Measurements from ENCODE around the gene TPT1. TPM values are rescaled to one million over a fixed set of nuclear protein-coding genes. Genes with fewer than 3 reads are reported as not detected.
"Not testable (repeated sequence)": the region's sequence is repeated elsewhere in the genome, so short reads cannot be mapped to it uniquely, and the experiment has no call there.

Gene TPT1
- total RNA-seq, 2 donors from 2014 or later: 2,667 to 4,562 TPM

GRCh38 chr13:45384474-45385174, 43.6 kb upstream of the TPT1 start:
- no peak overlapping the region for H3K4me3 ChIP-seq
- TF ChIP-seq, protein P1, sequence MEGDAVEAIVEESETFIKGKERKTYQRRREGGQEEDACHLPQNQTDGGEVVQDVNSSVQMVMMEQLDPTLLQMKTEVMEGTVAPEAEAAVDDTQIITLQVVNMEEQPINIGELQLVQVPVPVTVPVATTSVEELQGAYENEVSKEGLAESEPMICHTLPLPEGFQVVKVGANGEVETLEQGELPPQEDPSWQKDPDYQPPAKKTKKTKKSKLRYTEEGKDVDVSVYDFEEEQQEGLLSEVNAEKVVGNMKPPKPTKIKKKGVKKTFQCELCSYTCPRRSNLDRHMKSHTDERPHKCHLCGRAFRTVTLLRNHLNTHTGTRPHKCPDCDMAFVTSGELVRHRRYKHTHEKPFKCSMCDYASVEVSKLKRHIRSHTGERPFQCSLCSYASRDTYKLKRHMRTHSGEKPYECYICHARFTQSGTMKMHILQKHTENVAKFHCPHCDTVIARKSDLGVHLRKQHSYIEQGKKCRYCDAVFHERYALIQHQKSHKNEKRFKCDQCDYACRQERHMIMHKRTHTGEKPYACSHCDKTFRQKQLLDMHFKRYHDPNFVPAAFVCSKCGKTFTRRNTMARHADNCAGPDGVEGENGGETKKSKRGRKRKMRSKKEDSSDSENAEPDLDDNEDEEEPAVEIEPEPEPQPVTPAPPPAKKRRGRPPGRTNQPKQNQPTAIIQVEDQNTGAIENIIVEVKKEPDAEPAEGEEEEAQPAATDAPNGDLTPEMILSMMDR (IDR thresholded peaks at IDR 0.05): no peak
- no peaks in the 10 kb centered on the region for H3K36me3 ChIP-seq
- no peak for DNase-seq
- no peaks in the 10 kb centered on the region for H3K27me3 ChIP-seq
- no peaks in the 10 kb centered on the region for H3K4me1 ChIP-seq
- no peaks in the 10 kb centered on the region for H3K9me3 ChIP-seq
- intact Hi-C loops (cut with DNase I): no loop called here
- no peak overlapping the region for H3K9ac ChIP-seq (ENCODE audit: low read depth in 2 of 2, low read length in 2 of 2)
- no peak overlapping the region for H3K27ac ChIP-seq

DNA sequence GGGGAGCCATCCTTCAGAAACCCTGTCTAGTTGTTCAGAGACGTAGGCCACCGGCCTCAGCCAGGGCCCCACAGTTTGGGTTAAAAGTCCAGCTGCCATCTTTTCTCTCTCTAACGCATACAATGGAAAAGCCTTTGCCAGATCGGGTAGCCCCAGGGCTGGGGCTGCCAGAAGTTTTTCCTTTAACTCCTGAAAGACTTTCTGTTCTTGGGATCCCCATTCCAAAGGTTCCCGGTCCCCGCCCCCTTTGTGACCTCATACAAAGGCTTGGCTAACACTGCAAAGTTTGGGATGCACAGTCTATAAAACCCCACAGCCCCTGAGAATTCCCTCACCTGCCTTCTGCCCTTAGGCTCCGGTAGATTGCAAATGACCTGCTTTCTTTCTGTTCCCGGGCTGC, 41.8 kb upstream of the TPT1 start:
- H3K36me3 ChIP-seq; H3K4me1 ChIP-seq; H3K4me3 ChIP-seq; intact Hi-C loops (cut with DNase I); DNase-seq; H3K27me3 ChIP-seq; H3K9ac ChIP-seq (ENCODE audit: low read depth in 2 of 2, low read length in 2 of 2); H3K9me3 ChIP-seq; H3K27ac ChIP-seq: not testable (repeated sequence)

- DNase-seq: no peak
- Histone ChIP-seq H3K9me3 (no peaks in the 10 kb centered on the region), H3K4me3 (no peak overlapping the region), H3K4me1 (no peaks in the 10 kb centered on the region), H3K9ac (ENCODE audit: low read depth in 2 of 2, low read length in 2 of 2) (no peak overlapping the region), H3K27me3 (no peaks in the 10 kb centered on the region), H3K27ac (no peak overlapping the region), H3K36me3 (no peaks in the 10 kb centered on the region)
- intact Hi-C loops (cut with DNase I): no loop called here
- TF ChIP-seq, protein P1 (IDR thresholded peaks at IDR 0.05): no peak
Measured at GRCh38 chr13:45381196-45381595, 40.2 kb upstream of the TPT1 start.

DNA sequence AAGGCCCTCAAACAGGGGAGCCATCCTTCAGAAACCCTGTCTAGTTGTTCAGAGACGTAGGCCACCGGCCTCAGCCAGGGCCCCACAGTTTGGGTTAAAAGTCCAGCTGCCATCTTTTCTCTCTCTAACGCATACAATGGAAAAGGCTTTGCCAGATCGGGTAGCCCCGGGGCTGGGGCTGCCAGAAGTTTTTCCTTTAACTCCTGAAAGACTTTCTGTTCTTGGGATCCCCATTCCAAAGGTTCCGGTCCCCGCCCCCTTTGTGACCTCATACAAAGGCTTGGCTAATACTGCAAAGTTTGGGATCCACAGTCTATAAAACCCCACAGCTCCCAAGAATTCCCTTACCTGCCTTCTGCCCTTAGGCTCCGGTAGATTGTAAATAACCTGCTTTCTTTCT, 39.7 kb upstream of the TPT1 start:
- H3K27me3 ChIP-seq; H3K9ac ChIP-seq (ENCODE audit: low read depth in 2 of 2, low read length in 2 of 2); H3K9me3 ChIP-seq; H3K4me3 ChIP-seq; intact Hi-C loops (cut with DNase I); H3K36me3 ChIP-seq; H3K4me1 ChIP-seq; H3K27ac ChIP-seq; DNase-seq: not testable (repeated sequence)

DNA sequence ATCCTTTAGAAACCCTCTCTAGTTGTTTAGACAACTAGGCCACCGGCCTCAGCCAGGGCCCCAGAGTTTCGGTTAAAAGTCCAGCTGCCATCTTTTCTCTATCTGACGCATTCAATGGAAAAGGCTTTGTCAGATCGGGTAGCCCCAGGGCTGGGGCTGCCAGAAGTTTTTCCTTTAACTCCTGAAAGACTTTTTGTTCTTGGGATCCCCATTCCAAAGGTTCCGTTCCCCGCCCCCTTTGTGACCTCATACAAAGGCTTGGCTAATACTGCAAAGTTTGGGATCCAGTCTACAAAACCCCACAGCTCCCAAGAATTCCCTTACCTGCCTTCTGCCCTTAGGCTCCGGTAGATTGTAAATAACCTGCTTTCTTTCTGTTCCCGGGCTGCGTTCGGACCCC, 38.5 kb upstream of the TPT1 start:
- H3K9ac ChIP-seq (ENCODE audit: low read depth in 2 of 2, low read length in 2 of 2); H3K9me3 ChIP-seq; H3K36me3 ChIP-seq; intact Hi-C loops (cut with DNase I); H3K27ac ChIP-seq; H3K4me1 ChIP-seq; H3K27me3 ChIP-seq; DNase-seq; H3K4me3 ChIP-seq: not testable (repeated sequence)

- H3K36me3 ChIP-seq; DNase-seq; H3K4me3 ChIP-seq; intact Hi-C loops (cut with DNase I); H3K27ac ChIP-seq; H3K4me1 ChIP-seq; H3K9ac ChIP-seq (ENCODE audit: low read depth in 2 of 2, low read length in 2 of 2); H3K27me3 ChIP-seq; H3K9me3 ChIP-seq: not testable (repeated sequence)
Measured at GRCh38 chr13:45378786-45379185, 37.8 kb upstream of the TPT1 start.

DNA sequence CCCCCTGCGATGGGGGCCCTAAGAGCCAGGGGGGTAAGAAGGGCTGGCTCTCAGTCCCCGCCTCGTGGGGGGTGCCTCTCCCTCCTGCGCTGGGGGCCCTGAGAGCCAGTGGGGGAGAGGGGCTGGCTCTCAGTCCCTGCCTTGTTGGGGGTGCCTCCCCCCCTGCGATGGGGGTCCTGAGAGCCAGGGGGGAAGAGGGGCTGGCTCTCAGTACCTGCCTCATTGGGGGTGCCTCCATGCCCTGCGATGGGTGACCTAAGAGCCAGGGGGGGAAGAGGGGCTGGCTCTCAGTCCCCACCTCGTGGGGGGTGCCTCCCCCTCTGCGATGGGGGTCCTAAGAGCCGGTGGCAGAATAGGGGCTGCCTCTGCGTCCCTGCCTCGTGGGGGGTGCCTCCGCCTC, 36.3 kb upstream of the TPT1 start:
- DNase-seq; intact Hi-C loops (cut with DNase I): not testable (repeated sequence)

DNA sequence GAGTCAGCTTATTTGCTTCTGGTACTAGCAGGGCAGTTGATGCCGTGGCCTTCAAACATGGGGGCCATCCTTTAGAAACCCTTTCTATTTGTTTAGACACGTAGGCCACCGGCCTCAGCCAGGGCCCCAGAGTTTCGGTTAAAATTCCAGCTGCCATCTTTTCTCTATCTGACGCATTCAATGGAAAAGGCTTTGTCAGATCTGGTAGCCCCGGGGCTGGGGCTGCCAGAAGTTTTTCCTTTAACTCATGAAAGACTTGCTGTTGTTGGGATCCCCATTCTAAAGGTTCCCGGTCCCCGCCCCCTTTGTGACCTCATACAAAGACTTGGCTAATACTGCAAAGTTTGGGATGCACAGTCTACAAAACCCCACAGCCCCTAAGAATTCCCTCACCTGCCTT, 35.7 kb upstream of the TPT1 start:
- H3K27ac ChIP-seq; H3K4me3 ChIP-seq; H3K9ac ChIP-seq (ENCODE audit: low read depth in 2 of 2, low read length in 2 of 2); intact Hi-C loops (cut with DNase I); H3K4me1 ChIP-seq; H3K36me3 ChIP-seq; H3K9me3 ChIP-seq; DNase-seq; H3K27me3 ChIP-seq: not testable (repeated sequence)

More for the DNA sequence above, 36.3 kb upstream of the TPT1 start:
- not testable (repeated sequence) for H3K4me1 ChIP-seq; H3K27me3 ChIP-seq; H3K4me3 ChIP-seq; H3K27ac ChIP-seq; H3K9me3 ChIP-seq; H3K9ac ChIP-seq (ENCODE audit: low read depth in 2 of 2, low read length in 2 of 2); H3K36me3 ChIP-seq
